HPDE6-E6E7 (cell line): ENCODE measurements around the gene ABL2.
"Not testable (repeated sequence)": the region's sequence is repeated elsewhere in the genome, so short reads cannot be mapped to it uniquely, and the experiment has no call there.

ENCODE experiments used
- DNase-seq: peaks from one replicate; pipeline ENCODE4 v3.0.0; 2011; ENCODE audit warnings: missing footprints; ENCODE audit errors: extremely low spot score

Gene ABL2

GRCh38 chr1:179169616-179170467 is 59.6 kb downstream of the ABL2 start:
- peak; percentile 13 for DNase-seq

- DNase-seq, result no peak
These were observed 60.9 kb downstream of the ABL2 start for GRCh38 chr1:179168536-179168935.

DNA sequence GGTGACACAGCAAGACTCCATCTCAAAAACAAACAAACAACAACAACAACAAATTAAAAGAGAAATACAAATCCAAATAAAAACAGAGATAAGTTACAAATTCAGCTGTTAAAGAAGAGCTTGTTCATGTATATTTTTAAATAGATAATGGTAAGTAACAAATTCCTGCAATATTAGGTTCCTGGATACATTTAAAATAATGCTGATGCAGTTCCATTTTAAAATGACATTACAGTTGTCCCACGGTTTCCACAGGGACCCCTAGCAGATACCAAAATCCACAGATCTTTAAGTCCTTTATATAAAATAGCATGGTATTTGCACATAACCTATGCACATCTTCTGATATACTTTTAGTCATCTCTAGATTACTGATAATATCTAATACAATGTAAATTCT is 61.5 kb downstream of the ABL2 start:
- no peak for DNase-seq

- DNase-seq, result no peak
These were observed 62.1 kb downstream of the ABL2 start for GRCh38 chr1:179167418-179167777.

DNA sequence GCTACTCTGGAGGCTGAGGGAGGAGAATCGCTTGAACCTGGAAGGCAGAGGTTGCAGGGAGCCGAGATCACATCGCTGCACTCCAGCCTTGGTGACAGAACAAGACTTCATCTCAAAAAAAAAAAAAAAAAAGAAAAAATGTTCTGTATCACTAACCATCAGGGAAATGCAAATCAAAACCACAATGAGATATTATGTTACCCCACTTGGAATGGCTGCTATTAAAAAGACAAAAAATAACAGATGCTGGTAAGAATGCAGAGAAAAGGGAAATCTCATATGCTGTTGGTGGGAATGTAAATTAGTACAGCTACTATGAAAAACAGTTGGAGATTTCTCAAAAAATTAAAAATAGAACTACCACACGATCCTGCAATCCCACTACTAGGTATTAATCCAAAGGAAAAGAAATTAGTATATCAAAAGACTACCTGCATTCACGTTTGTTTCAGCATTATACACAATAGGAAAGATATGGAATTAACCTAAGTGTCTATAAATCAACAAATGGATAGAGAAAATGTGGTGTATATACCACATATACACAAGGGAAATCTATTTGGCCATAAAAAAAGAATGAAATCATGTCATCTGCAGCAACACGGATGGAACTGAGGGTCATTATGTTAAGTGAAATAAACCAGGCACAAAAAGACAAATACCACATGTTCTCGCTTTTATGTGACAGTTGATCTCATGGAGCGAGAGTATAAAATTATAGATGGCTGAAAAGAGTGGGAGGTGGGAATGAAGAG is 62.6 kb downstream of the ABL2 start:
- no peak for DNase-seq

DNA sequence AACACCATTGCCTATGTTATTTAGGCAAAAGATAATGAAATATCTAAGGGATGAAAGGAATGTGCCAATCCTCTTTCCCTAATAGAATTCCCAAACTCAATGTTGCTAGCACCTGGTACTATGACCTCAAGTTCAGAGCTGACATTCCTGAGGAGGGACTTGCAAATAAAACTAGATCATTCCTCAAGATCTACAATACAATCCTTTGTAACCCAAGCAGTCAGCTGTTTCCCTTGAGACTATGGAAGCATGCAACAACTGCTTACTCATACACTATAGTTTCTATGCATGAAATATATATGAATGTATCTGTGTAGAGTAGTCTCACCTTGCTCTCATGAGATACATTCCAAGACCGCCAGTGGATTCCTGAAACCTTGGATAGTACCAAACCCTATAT is 65.0 kb downstream of the ABL2 start:
- DNase-seq, result no peak

DNA sequence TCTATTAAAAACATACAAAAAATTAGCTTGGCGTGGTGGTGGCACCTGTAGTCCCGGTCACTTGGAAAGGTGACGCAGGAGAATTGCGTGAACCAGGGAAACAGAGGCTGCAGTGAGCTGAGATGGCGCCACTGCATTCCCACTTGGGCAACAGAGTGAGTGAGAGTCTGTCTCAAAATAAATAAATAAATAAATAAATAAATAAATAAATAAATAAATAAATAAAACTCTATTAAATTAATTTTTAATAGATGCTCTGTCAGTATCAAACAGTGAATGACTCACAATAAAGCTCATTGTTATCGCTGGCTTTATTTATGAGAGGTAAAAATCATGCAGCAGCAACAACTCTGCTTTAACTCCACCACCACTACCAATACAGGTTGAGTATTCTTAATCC is 72.8 kb downstream of the ABL2 start:
- DNase-seq, result no peak

GRCh38 chr1:179156026-179156425 is 73.5 kb downstream of the ABL2 start:
- no peak for DNase-seq

DNA sequence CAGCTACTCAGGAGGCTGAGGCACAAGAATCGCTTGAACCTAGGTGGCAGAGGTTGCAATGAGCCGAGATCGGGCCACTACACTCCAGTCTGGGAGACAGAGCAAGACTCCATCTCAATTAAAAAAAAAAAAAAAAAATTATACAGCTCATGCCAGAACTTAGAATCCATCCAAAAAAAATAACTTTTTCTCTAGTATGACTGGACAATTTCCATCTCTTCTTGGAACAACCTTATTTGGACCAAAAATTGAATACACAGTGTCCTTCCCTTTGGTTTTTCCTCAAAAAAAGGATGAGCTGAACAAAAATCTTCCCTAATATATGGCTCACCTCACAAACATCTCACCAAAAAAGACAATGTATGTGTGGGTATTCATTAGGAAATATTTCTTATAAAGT is 73.9 kb downstream of the ABL2 start:
- no peak for DNase-seq

GRCh38 chr1:179154437-179154836 is 75.0 kb downstream of the ABL2 start:
- DNase-seq, result no peak

- no peak for DNase-seq
These were observed 76.3 kb downstream of the ABL2 start for GRCh38 chr1:179153217-179153616.

DNA sequence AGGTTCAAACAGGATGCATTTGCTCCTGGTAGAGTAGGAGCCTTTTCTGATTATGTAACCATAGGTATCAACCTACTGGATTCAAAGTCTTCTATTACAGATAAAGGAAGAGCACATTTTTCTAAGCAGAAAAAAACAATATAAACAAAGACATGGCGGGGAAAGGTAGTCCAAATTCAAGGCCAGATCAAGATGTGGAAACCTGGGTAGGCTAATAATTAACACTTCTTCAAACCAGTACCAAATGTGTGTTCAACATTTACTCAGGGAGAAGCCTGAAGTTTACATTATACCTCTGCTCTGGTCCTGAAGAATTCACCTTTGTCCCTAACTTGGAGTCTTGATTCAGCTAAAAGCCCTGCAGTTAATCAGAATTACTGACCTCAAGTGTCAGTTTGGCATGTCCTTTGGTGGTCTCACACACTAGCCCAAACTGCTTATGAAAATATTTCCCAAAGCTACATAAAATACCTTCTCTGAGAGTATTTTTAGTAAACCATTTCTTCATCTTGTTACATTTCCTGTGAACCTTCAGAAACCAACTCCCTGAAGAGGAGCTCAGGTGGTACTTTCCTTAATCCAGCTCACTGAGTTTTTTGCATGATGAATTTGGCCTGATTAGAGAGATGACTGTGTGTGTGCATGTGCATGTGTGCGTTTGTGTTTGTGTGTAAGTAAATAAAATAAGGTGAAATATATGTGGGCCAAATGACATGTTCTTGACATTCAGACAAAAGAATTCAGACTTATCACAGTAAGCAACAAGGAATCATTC is 77.4 kb downstream of the ABL2 start:
- DNase-seq, result no peak

DNA sequence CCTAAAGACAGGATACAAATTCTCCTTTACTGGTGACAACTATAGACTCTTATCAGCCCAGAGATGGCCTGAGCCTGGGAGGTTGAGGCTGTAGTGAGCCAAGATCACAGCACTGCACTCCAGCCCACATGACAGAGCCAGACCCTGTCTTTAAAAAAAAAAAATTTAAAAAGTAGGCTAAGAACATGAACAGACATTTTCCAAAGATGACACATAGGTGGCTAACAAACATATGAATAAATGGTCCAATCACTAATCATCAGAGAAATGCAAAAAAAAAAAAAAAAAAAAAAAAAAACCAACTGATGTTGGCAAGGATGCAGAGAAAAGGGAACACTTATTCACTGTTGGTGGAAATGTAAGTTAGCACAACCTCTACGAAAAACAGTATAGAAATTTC is 82.6 kb downstream of the ABL2 start:
- DNase-seq, result no peak

GRCh38 chr1:179146476-179146875 is 83.0 kb downstream of the ABL2 start:
- no peak for DNase-seq

DNA sequence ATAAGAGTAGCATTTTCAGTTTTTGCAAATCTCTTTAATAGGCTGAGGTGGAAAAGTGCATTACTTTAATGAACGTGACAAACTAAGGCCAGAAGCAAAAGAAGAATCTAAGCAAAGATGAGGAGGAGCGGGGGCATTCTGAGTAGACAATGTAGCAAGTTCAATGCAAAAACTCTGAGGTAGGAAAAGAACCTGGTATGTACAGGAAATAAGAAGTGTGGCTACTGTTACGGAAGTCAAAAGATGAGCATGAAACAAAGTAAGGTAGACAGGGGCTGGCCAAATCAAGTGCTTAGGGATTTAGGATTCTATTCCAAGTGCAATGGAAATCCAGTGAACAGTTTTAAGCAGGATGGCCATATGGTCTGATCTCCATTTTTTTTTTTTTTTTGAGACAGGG is 84.0 kb downstream of the ABL2 start:
- no peak for DNase-seq

DNA sequence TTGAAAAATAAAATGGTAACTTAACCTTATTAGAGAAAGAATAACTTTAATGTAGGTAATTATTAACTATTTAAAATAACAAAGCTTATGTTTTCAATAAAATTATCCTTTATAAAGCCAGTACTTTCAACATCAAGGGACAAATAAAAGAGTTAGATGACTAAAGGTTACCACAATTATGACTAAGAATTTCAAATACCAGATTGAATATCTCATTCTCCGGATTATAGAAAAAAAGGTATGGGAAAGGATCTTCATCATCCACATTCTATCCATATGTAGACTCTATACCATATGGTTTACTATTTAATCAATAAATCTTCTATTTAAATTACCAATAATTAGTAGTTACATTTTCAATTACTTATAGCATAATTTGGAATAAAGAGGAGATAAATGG is 84.9 kb downstream of the ABL2 start:
- DNase-seq, result no peak

DNA sequence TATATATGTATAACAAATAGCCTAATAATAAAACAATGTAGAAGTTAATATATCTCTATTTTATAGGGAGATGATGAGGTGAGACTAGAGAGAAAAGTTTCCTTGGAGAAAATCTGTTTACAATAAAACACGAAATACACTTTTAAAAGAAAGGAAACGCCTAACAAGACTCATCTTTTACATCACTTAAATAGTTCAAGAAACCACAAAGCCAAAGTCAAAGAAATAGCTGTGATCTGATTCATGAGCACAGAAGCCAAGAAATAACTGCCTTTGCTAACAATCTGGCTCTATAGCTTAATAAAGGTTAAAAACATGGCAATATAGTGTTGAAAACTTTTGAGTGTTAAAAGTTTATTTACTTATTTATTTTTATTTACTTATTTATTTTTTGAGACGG is 86.2 kb downstream of the ABL2 start:
- DNase-seq, result peak; percentile 26

- DNase-seq, result peak; percentile 59
These were observed 86.6 kb downstream of the ABL2 start for GRCh38 chr1:179142889-179143299.

DNA sequence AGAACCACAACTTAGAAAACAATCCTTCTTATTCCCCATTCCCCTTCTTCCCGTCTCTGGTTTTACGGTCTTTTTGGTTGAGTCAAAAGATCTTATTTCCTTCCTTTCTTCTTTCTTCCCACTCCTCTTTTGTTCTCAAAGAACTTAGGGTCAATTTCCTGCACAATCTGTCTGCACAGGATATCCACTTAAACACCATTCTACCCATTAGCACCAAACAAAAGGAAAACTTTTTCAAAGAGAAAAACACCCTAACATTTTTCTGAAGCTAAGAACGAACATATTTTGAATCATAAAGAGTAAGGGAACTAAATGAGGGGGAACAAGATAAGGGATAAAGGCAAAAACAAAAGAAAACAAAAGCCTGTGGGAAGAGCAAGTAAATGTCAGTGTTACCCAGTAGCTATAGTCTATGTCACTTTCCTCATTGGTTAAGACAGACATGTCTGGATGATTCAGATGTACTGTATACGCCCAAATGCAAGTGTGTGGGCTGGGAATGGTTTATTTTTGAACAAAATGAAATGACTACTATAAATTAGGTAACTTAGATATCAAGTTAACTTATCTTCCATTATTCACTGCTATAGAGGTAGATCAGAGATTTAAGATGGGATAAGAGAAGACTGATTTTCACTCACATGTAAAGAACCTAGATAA is 87.8 kb downstream of the ABL2 start:
- DNase-seq, result peak; percentile 34

- not testable (repeated sequence) for DNase-seq
These were observed 90.7 kb downstream of the ABL2 start for GRCh38 chr1:179138755-179139154.

DNA sequence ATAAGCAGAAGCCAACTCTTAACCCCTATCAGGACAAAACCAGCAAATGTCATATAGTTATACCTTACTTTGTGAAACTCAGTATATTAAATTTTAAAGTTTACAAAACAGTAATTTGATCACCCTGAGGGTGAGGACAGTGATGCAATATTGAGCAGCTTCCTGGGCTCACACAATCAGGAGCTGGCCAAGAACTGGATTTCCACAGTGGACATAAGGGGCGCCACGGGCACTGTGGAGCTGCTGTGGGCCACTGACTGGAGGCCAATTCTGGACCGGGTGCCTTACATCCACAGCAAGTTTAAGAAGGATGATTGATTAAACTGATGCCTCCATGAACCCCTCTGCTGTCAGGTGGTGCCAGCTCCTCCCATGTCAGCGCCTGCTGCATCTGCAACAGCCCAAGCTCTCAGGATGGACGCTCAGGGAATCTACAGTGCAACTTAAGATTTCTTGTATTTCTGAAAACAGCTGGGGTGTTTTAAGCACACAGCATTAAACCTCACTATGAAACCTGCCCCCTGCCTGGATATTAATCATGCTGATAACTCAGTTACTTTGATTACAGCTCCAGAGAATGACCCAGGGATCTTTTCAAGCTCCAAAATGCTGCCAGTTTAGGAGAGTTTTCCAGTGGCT is 91.7 kb downstream of the ABL2 start:
- DNase-seq, result no peak
